HepG2 (cell line): Measurements from ENCODE around the gene PTGIS. TPM values are rescaled to one million over a fixed set of nuclear protein-coding genes. Genes with fewer than 3 reads are reported as not detected.

ENCODE experiments used
- ATAC-seq: fragments of 200-7000 bp; cut with Tn5 transposase; 3 replicates; pipeline ENCODE4 v1.9.1; 2020; ENCODE audit warnings: mild to moderate bottlenecking, moderate library complexity
- BruUV-seq: library from RNA; stranded (reverse); fragments of 400-500 nt; replicated peaks from 2 replicates; lab custom pipeline; 2021; lab: Mats Ljungman, UMichigan
- CTCF ChIA-PET: fragments of 300-600 bp; formaldehyde crosslinking; extraction: SDS; loops from one replicate; lab custom pipeline; 2021; ENCODE audit warnings: low total read pairs, inconsistent platforms, low intra/inter-chr PET ratio; lab: Yijun Ruan, JAX
- POLR2A ChIA-PET: fragments of 350-600 bp; sonication (Branson Sonifier 250); formaldehyde crosslinking; loops from one replicate; lab custom pipeline; 2020; ENCODE audit warnings: antibody characterized with exemption, inconsistent platforms; lab: Yijun Ruan, JAX
- DNase-seq: peaks from one replicate; pipeline ENCODE4 v3.0.0-alpha.2; 2015; ENCODE audit warnings: low spot score
- FAIRE-seq: peaks from 3 replicates; lab custom pipeline; 2011; peaks lifted over from hg19 to GRCh38; lab: Jason Lieb, UNC
- H2AFZ ChIP-seq: one replicate; pipeline ENCODE4 v1.6.1; 2011; ENCODE audit warnings: low read length, inconsistent platforms
- H3K27ac ChIP-seq: fragments of 300-600 bp; 3 replicates; pipeline ENCODE4 v1.8.0; 2011; ENCODE audit warnings: mixed run types, mild to moderate bottlenecking, mixed read lengths, low read length, inconsistent platforms; ENCODE audit not compliant: insufficient read depth; ENCODE audit errors: extremely low read length
- H3K27me3 ChIP-seq, 2 experiments: fragments of 200-600 bp in 1 of 2; 2 replicates in 1 of 2; 3 replicates in 1 of 2; pipeline versions ENCODE4 v1.6.0 to v1.8.0; 2011; ENCODE audit warnings: low read length in 2 of 2, mild to moderate bottlenecking in 2 of 2, moderate library complexity in 2 of 2, inconsistent platforms in 1 of 2; ENCODE audit not compliant: insufficient read depth in 2 of 2, control insufficient read depth in 1 of 2
- H3K36me3 ChIP-seq, 2 experiments: fragments of 200-600 bp in 1 of 2; replicated peaks in 1 of 2; 2 replicates in 1 of 2; 3 replicates in 1 of 2; pipeline versions ENCODE4 v1.5.1 to v1.8.0; 2011; ENCODE audit warnings: low read length in 2 of 2, inconsistent platforms in 1 of 2; ENCODE audit not compliant: insufficient read depth in 2 of 2, control insufficient read depth in 1 of 2
- H3K4me1 ChIP-seq: 2 replicates; pipeline ENCODE4 v1.5.1; 2012; ENCODE audit warnings: low read length, inconsistent platforms; ENCODE audit not compliant: insufficient read depth
- H3K4me2 ChIP-seq: 2 replicates; pipeline ENCODE4 v1.6.0; 2011; ENCODE audit warnings: low read depth, low read length, inconsistent platforms
- H3K4me3 ChIP-seq, 3 experiments: fragments of 200-600 bp in 1 of 3; sonication (generic), shearing (Covaris generic) in 1 of 3; replicated peaks in 1 of 3; 2 replicates each; pipeline ENCODE4 v1.5.1; 2011 to 2016; ENCODE audit warnings: low read length in 3 of 3, inconsistent platforms in 2 of 3, low read depth in 2 of 3, mild to moderate bottlenecking in 2 of 3, control low read depth in 1 of 3, mixed read lengths in 1 of 3; ENCODE audit not compliant: insufficient read depth in 1 of 3
- H3K79me2 ChIP-seq: one replicate; pipeline ENCODE4 v1.6.1; 2011; ENCODE audit warnings: low read length, inconsistent platforms; ENCODE audit not compliant: insufficient read depth
- H3K9ac ChIP-seq: 2 replicates; pipeline ENCODE4 v1.6.0; 2011; ENCODE audit warnings: mild to moderate bottlenecking, low read depth, low read length, inconsistent platforms; ENCODE audit not compliant: insufficient read depth
- H3K9me3 ChIP-seq: 2 replicates; pipeline ENCODE4 v1.5.1; 2012; ENCODE audit warnings: mild to moderate bottlenecking, low read length
- H4K20me1 ChIP-seq: 2 replicates; pipeline ENCODE4 v1.6.0; 2011; ENCODE audit warnings: inconsistent platforms, mild to moderate bottlenecking, low read length, moderate library complexity; ENCODE audit not compliant: insufficient read depth
- ATF7-NPFF ChIP-seq: sonication (generic); formaldehyde crosslinking; IDR thresholded peaks from 2 replicates; pipeline ENCODE4 v1.8.1; 2023; ENCODE audit warnings: mild to moderate bottlenecking, low read depth, missing genetic modification reagents, moderate library complexity
- CEBPB ChIP-seq: IDR thresholded peaks from 2 replicates; pipeline ENCODE4 v1.6.1; 2011; ENCODE audit warnings: low read depth, low read length, improper control_type of control experiment, borderline replicate concordance
- HINFP ChIP-seq: sonication (generic); formaldehyde crosslinking; IDR thresholded peaks from 2 replicates; pipeline ENCODE4 v1.4.0; 2020; ENCODE audit warnings: low read depth, mild to moderate bottlenecking, missing genetic modification reagents
- HOXA5 ChIP-seq: sonication (generic); formaldehyde crosslinking; IDR thresholded peaks from 2 replicates; pipeline ENCODE4 v1.4.0; 2020; ENCODE audit warnings: missing genetic modification reagents
- IKZF5 ChIP-seq: IDR thresholded peaks from 2 replicates; pipeline ENCODE4 v1.6.1; 2018; ENCODE audit warnings: missing genetic modification reagents, mild to moderate bottlenecking, missing compliant biosample characterization
- RARG ChIP-seq: sonication (generic); formaldehyde crosslinking; IDR thresholded peaks from 2 replicates; pipeline ENCODE4 v1.4.0; 2020; ENCODE audit warnings: low read depth, mild to moderate bottlenecking, missing genetic modification reagents
- RNF2 ChIP-seq: fragments of 450-650 bp; conservative IDR thresholded peaks from 2 replicates; pipeline ENCODE4 v1.6.1; 2016; ENCODE audit warnings: low read depth
- SALL1 ChIP-seq: sonication (generic); formaldehyde crosslinking; IDR thresholded peaks from 2 replicates; pipeline ENCODE4 v1.8.0; 2022; ENCODE audit warnings: mild to moderate bottlenecking, missing genetic modification reagents
- SIX1 ChIP-seq: sonication (generic); formaldehyde crosslinking; IDR thresholded peaks from 2 replicates; pipeline ENCODE4 v1.4.0; 2020; ENCODE audit warnings: missing genetic modification reagents, borderline replicate concordance
- SUZ12 ChIP-seq: fragments of 150-350 bp; IDR thresholded peaks from 2 replicates; pipeline ENCODE4 v1.6.1; 2014; ENCODE audit warnings: low read depth, low read length
- ZBTB21 ChIP-seq: sonication (generic); formaldehyde crosslinking; IDR thresholded peaks from 2 replicates; pipeline ENCODE4 v1.4.0; 2020; ENCODE audit warnings: missing genetic modification reagents
- ZFP36L1 ChIP-seq: sonication (generic); formaldehyde crosslinking; IDR thresholded peaks from 2 replicates; pipeline ENCODE4 v1.8.0; 2022; ENCODE audit warnings: mild to moderate bottlenecking, missing genetic modification reagents, moderate library complexity
- ZFY ChIP-seq: sonication (generic); formaldehyde crosslinking; IDR thresholded peaks from 2 replicates; pipeline ENCODE4 v1.4.0; 2020; ENCODE audit warnings: missing genetic modification reagents
- ZNF441 ChIP-seq: sonication (generic); formaldehyde crosslinking; IDR thresholded peaks from 2 replicates; pipeline ENCODE4 v1.7.0; 2021; ENCODE audit warnings: missing genetic modification reagents, borderline replicate concordance
- ZNF552 ChIP-seq: sonication (generic); formaldehyde crosslinking; IDR thresholded peaks from 2 replicates; pipeline ENCODE4 v1.9.0; 2022; ENCODE audit warnings: missing genetic modification reagents, mild to moderate bottlenecking, borderline replicate concordance
- ZNF597 ChIP-seq: sonication (generic); formaldehyde crosslinking; IDR thresholded peaks from 2 replicates; pipeline ENCODE4 v1.5.0; 2020; ENCODE audit warnings: missing genetic modification reagents
- ZNF720 ChIP-seq: sonication (generic); formaldehyde crosslinking; IDR thresholded peaks from 2 replicates; pipeline ENCODE4 v1.4.0; 2020; ENCODE audit warnings: missing genetic modification reagents
- ZNF784 ChIP-seq: sonication (generic); formaldehyde crosslinking; IDR thresholded peaks from 2 replicates; pipeline ENCODE4 v1.5.1; 2020; ENCODE audit warnings: missing genetic modification reagents, mild to moderate bottlenecking, borderline replicate concordance
- ZNF839 ChIP-seq: sonication (generic); formaldehyde crosslinking; IDR thresholded peaks from 2 replicates; pipeline ENCODE4 v1.4.0; 2020; ENCODE audit warnings: missing genetic modification reagents, mild to moderate bottlenecking, borderline replicate concordance
- WGBS: methylation state at CpG from one replicate; pipeline ENCODE4 v1.1.6; 2017; ENCODE audit warnings: low lambda C conversion rate; 5-methylcytosine and 5-hydroxymethylcytosine counted together
- in situ Hi-C: cut with HindIII; loops from 2 replicates; pipeline ENCODE4 v1.10.0; 2017; ENCODE audit warnings: low pct_unique_long_range_greater_than_20kb; ENCODE audit not compliant: extremely low pct_ligation_motif_present
- intact Hi-C: fragments of 100-400 bp; cut with micrococcal nuclease; formaldehyde crosslinking; loops from one replicate; pipeline ENCODE4 v1.10.0; 2022; ENCODE audit not compliant: unreplicated experiment
- polyA plus RNA-seq, 8 experiments: library from polyadenylated mRNA; depleted of rRNA in 3 of 8; stranded (reverse) in 7 of 8; unstranded in 1 of 8; fragments of >200 nt; fragmentation: Illumina TruSeq in 4 of 8; extraction: Trizol in 4 of 8; gene quantifications; 2 replicates each; pipeline versions ENCODE4 v1.2.1 to v1.2.3, GENCODE V29; 2011 to 2016; ENCODE audit warnings: low read depth in 4 of 8, missing spikeins in 1 of 8, mixed read lengths in 1 of 8; ENCODE audit not compliant: insufficient read depth in 1 of 8
- total RNA-seq, 5 experiments: library from RNA; depleted of rRNA; stranded (reverse); fragments of >200 nt; fragmentation: Illumina TruSeq; extraction: Trizol; gene quantifications; 2 replicates each; pipeline ENCODE4 v1.2.3, GENCODE V29; 2016; ENCODE audit warnings: low read depth in 1 of 5

Gene PTGIS
- total and polyA plus RNA-seq, 2 of the 13 experiments (the other 11 are each of a cell fraction or from before 2014, with no cell fraction given), result not detected

GRCh38 chr20:49583669-49584417 lies 15.9 kb upstream of the PTGIS start:
- Histone ChIP-seq H3K4me2 (peak overlapping the region; percentile 83), H3K27ac (peak overlapping the region; percentile 84), H2AFZ (no peak overlapping the region), H3K4me1 (peaks cover 56% of the 10 kb centered on the region), H3K36me3 (no peaks in the 10 kb centered on the region), H3K79me2 (no peaks in the 10 kb centered on the region), H3K9me3 (peaks cover 7% of the 10 kb centered on the region), H3K9ac (peak overlapping the region; percentile 68), H3K27me3 (peaks cover 0 to 4% of the 10 kb centered on the region in 2 experiments; a peak in 1 of 5 replicates), H3K4me3 (peak overlapping the region in 2 of 3 experiments; percentile 29 to 59; a peak in 4 of 6 replicates), H4K20me1 (no peaks in the 10 kb centered on the region)
- TSS peak; percentile 97 for BruUV-seq
- intact Hi-C loops (loop anchor here (1.0 kb wide), 1 partner anchor 16 kb away; no protein-coding TSS in a partner anchor), in situ Hi-C loops (no loop called here)
- ChIA-PET CTCF (interaction anchor here (1.5 to 2.1 kb wide), 2 partner anchors 25 to 27 kb away, joined by 6 to 15 read pairs; no protein-coding TSS in a partner anchor), POLR2A (interaction anchor here (0.6 to 4.3 kb wide), 24 partner anchors 8 to 352 kb away, joined by 3 to 126 read pairs (median 5); partner anchors contain the start of genes RNF114, SLC9A8 and SPATA2)
- 3% methylated on average over 12 of the region's 12 CpGs for WGBS
- peak; percentile 92 for FAIRE-seq
- peak; percentile 97 for DNase-seq
- ATAC-seq, result peak; percentile 95
- TF ChIP-seq IKZF5, result peak; percentile 93
- peak; percentile 97 for TF ChIP-seq ZFP36L1 (CRISPR knock-in tag)
- TF ChIP-seq ZNF441, result peak; percentile 79
- peak; percentile 78 for TF ChIP-seq ZNF784
- peak; percentile 93; the same call in 1 of the 2 replicates for TF ChIP-seq HOXA5
- TF ChIP-seq ZFY, result peak; percentile 91
- peak; percentile 75; the same call in 1 of the 2 replicates for TF ChIP-seq ATF7-NPFF (CRISPR knock-in tag)
- TF ChIP-seq ZNF720 (CRISPR knock-in tag), result 0 out of 2 replicates have a peak, but pooled peaks have one; percentile 41
- peak; percentile 84 for TF ChIP-seq CEBPB
- TF ChIP-seq SIX1 (CRISPR knock-in tag), result peak; percentile 45; the same call in 1 of the 2 replicates
- TF ChIP-seq ZNF597, result no peak
- peak; percentile 98 for TF ChIP-seq SALL1 (CRISPR knock-in tag)
- peak; percentile 27; the same call in 1 of the 2 replicates for TF ChIP-seq ZBTB21
- peak; percentile 96 for TF ChIP-seq RNF2
- TF ChIP-seq RARG (CRISPR knock-in tag), result no peak
- no peak; the same call in 1 of the 2 replicates for TF ChIP-seq SUZ12
- peak; percentile 45; the same call in 1 of the 2 replicates for TF ChIP-seq ZNF839 (CRISPR knock-in tag)
- peak; percentile 37; the same call in 1 of the 2 replicates for TF ChIP-seq HINFP (CRISPR knock-in tag)
- TF ChIP-seq ZNF552, result peak; percentile 95; the same call in 1 of the 2 replicates
